ENCODE measurements around the gene OSBPL5.

The OSBPL5 gene

GRCh38 chr11:3197878-3198528 lies 32.9 kb upstream of the OSBPL5 start:
- no peak for DNase-seq (ENCODE audit: low read depth in 2 of 3, low spot score in 1 of 3)

- DNase-seq (ENCODE audit: low read depth in 2 of 3, low spot score in 1 of 3): no peak
Measured at GRCh38 chr11:3197044-3197695, 32.1 kb upstream of the OSBPL5 start.

- no peak for DNase-seq (ENCODE audit: low read depth in 2 of 3, low spot score in 1 of 3)
Measured at GRCh38 chr11:3196161-3197043, 31.3 kb upstream of the OSBPL5 start.

GRCh38 chr11:3195251-3196160 lies 30.4 kb upstream of the OSBPL5 start:
- no peak for DNase-seq (ENCODE audit: low read depth in 2 of 3, low spot score in 1 of 3)

GRCh38 chr11:3194016-3194816 lies 29.1 kb upstream of the OSBPL5 start:
- DNase-seq (ENCODE audit: low read depth in 2 of 3, low spot score in 1 of 3): no peak

GRCh38 chr11:3193373-3194015 lies 28.4 kb upstream of the OSBPL5 start:
- no peak for DNase-seq (ENCODE audit: low read depth in 2 of 3, low spot score in 1 of 3)

- no peak for DNase-seq (ENCODE audit: low read depth in 2 of 3, low spot score in 1 of 3)
Measured at GRCh38 chr11:3192511-3193372, 27.6 kb upstream of the OSBPL5 start.

GRCh38 chr11:3191586-3192324 lies 26.6 kb upstream of the OSBPL5 start:
- no peak for DNase-seq (ENCODE audit: low read depth in 2 of 3, low spot score in 1 of 3)

- no peak for DNase-seq (ENCODE audit: low read depth in 2 of 3, low spot score in 1 of 3)
Measured at GRCh38 chr11:3190600-3190999, 25.5 kb upstream of the OSBPL5 start.

GRCh38 chr11:3189886-3190583 lies 24.9 kb upstream of the OSBPL5 start:
- DNase-seq (ENCODE audit: low read depth in 2 of 3, low spot score in 1 of 3): no peak

GRCh38 chr11:3189196-3189843 lies 24.2 kb upstream of the OSBPL5 start:
- no peak for DNase-seq (ENCODE audit: low read depth in 2 of 3, low spot score in 1 of 3)

- DNase-seq (ENCODE audit: low read depth in 2 of 3, low spot score in 1 of 3): no peak
Measured at GRCh38 chr11:3188496-3189195, 23.5 kb upstream of the OSBPL5 start.

- DNase-seq (ENCODE audit: low read depth in 2 of 3, low spot score in 1 of 3): no peak
Measured at GRCh38 chr11:3186166-3186953, 21.2 kb upstream of the OSBPL5 start.

- DNase-seq (ENCODE audit: low read depth in 2 of 3, low spot score in 1 of 3): no peak
Measured at GRCh38 chr11:3184732-3185347, 19.7 kb upstream of the OSBPL5 start.

GRCh38 chr11:3183523-3183922 lies 18.4 kb upstream of the OSBPL5 start:
- DNase-seq (ENCODE audit: low read depth in 2 of 3, low spot score in 1 of 3): no peak
